GM21526 (cell line): Measurements from ENCODE around the gene MGLL.

Experiments
- ATAC-seq: cut with Tn5 transposase; IDR thresholded peaks from one replicate; pipeline ENCODE4 v1.9.1; 2021; ENCODE audit warnings: moderate library complexity; ENCODE audit not compliant: unreplicated experiment, low FRiP score

MGLL gene

GRCh38 chr3:127731546-127732289, 90.6 kb downstream of the MGLL start:
- no peak for ATAC-seq

GRCh38 chr3:127730666-127731295, 91.5 kb downstream of the MGLL start:
- ATAC-seq, result no peak

GRCh38 chr3:127730171-127730570, 92.1 kb downstream of the MGLL start:
- ATAC-seq, result no peak

- ATAC-seq, result no peak
Measured at GRCh38 chr3:127729556-127730056, 92.7 kb downstream of the MGLL start.

- no peak for ATAC-seq
Measured at GRCh38 chr3:127728417-127729015, 93.8 kb downstream of the MGLL start.

- no peak for ATAC-seq
Measured at GRCh38 chr3:127726894-127727293, 95.4 kb downstream of the MGLL start.

- ATAC-seq, result no peak
Measured at GRCh38 chr3:127723011-127723567, 99.2 kb downstream of the MGLL start.

- no peak for ATAC-seq
Measured at GRCh38 chr3:127722091-127722784, 100.1 kb downstream of the MGLL start.

- ATAC-seq, result no peak
Measured at GRCh38 chr3:127720985-127721935, 101.1 kb downstream of the MGLL start.

- ATAC-seq, result no peak
Measured at GRCh38 chr3:127720161-127720823, 102.0 kb downstream of the MGLL start.

GRCh38 chr3:127719369-127719768, 102.9 kb downstream of the MGLL start:
- ATAC-seq, result no peak

GRCh38 chr3:127718916-127719290, 103.4 kb downstream of the MGLL start:
- ATAC-seq, result no peak

- ATAC-seq, result no peak
Measured at GRCh38 chr3:127718245-127718915, 103.9 kb downstream of the MGLL start.

- no peak for ATAC-seq
Measured at GRCh38 chr3:127717357-127718244, 104.7 kb downstream of the MGLL start.

GRCh38 chr3:127716384-127716783, 105.9 kb downstream of the MGLL start:
- ATAC-seq, result no peak

- ATAC-seq, result no peak
Measured at GRCh38 chr3:127715532-127715931, 106.8 kb downstream of the MGLL start.

GRCh38 chr3:127714866-127715265, 107.4 kb downstream of the MGLL start:
- no peak for ATAC-seq

- ATAC-seq, result no peak
Measured at GRCh38 chr3:127714125-127714571, 108.2 kb downstream of the MGLL start.
